ENCODE measurements around the gene ARHGEF19.

ARHGEF19 gene

GRCh38 chr1:16183765-16184556, 28.5 kb downstream of the ARHGEF19 start:
- DNase-seq (ENCODE audit: extremely low read depth in 1 of 2, low read depth in 1 of 2) = no peak

- no peak for DNase-seq (ENCODE audit: extremely low read depth in 1 of 2, low read depth in 1 of 2)
Measured at GRCh38 chr1:16183179-16183578, 29.3 kb downstream of the ARHGEF19 start.

GRCh38 chr1:16181887-16182719, 30.3 kb downstream of the ARHGEF19 start:
- DNase-seq (ENCODE audit: extremely low read depth in 1 of 2, low read depth in 1 of 2) = no peak

- no peak for DNase-seq (ENCODE audit: extremely low read depth in 1 of 2, low read depth in 1 of 2)
Measured at GRCh38 chr1:16180291-16180824, 32.1 kb downstream of the ARHGEF19 start.

- DNase-seq (ENCODE audit: extremely low read depth in 1 of 2, low read depth in 1 of 2) = no peak
Measured at GRCh38 chr1:16178596-16179497, 33.6 kb downstream of the ARHGEF19 start.

- no peak for DNase-seq (ENCODE audit: extremely low read depth in 1 of 2, low read depth in 1 of 2)
Measured at GRCh38 chr1:16177306-16177705, 35.1 kb downstream of the ARHGEF19 start.

- DNase-seq (ENCODE audit: extremely low read depth in 1 of 2, low read depth in 1 of 2) = no peak
Measured at GRCh38 chr1:16176653-16177052, 35.8 kb downstream of the ARHGEF19 start.

GRCh38 chr1:16175610-16176553, 36.6 kb downstream of the ARHGEF19 start:
- DNase-seq (ENCODE audit: extremely low read depth in 1 of 2, low read depth in 1 of 2) = no peak

- DNase-seq (ENCODE audit: extremely low read depth in 1 of 2, low read depth in 1 of 2) = no peak
Measured at GRCh38 chr1:16174886-16175598, 37.4 kb downstream of the ARHGEF19 start.

- DNase-seq (ENCODE audit: extremely low read depth in 1 of 2, low read depth in 1 of 2) = no peak
Measured at GRCh38 chr1:16174261-16174868, 38.1 kb downstream of the ARHGEF19 start.

- DNase-seq (ENCODE audit: extremely low read depth in 1 of 2, low read depth in 1 of 2) = no peak
Measured at GRCh38 chr1:16173447-16174260, 38.8 kb downstream of the ARHGEF19 start.

- no peak for DNase-seq (ENCODE audit: extremely low read depth in 1 of 2, low read depth in 1 of 2)
Measured at GRCh38 chr1:16172964-16173446, 39.4 kb downstream of the ARHGEF19 start.

- no peak for DNase-seq (ENCODE audit: extremely low read depth in 1 of 2, low read depth in 1 of 2)
Measured at GRCh38 chr1:16172218-16172830, 40.1 kb downstream of the ARHGEF19 start.

- DNase-seq (ENCODE audit: extremely low read depth in 1 of 2, low read depth in 1 of 2) = no peak
Measured at GRCh38 chr1:16171314-16172151, 40.9 kb downstream of the ARHGEF19 start.

- DNase-seq (ENCODE audit: extremely low read depth in 1 of 2, low read depth in 1 of 2) = no peak
Measured at GRCh38 chr1:16170283-16170673, 42.2 kb downstream of the ARHGEF19 start.

GRCh38 chr1:16168622-16169360, 43.7 kb downstream of the ARHGEF19 start:
- DNase-seq (ENCODE audit: extremely low read depth in 1 of 2, low read depth in 1 of 2) = no peak
